GM21447 (cell line): ENCODE measurements around the gene DRG1.
"Not testable (repeated sequence)": the region's sequence is repeated elsewhere in the genome, so short reads cannot be mapped to it uniquely, and the experiment has no call there.

Experiments used
- ATAC-seq: cut with Tn5 transposase; IDR thresholded peaks from one replicate; pipeline ENCODE4 v1.9.1; 2021; ENCODE audit not compliant: unreplicated experiment

Gene DRG1

DNA sequence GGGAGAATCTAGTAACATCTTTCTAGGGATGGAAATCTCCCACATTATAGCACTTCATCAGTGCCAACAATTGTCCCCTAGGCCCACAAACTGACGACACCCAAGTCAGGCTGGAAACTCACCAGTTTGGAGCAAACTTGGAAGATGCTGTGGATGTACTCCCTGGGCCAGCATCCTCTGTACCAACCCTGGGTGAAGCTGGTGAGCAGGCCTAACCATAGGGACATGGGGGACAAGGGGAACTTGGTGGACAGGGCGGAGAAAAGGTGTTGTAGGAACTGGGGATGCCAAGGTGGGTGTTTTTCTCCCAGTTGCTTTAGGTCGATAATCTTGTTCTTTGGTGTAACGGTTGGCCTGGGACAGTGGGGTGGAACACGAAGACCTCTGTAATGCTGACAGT, 42.2 kb downstream of the DRG1 start:
- ATAC-seq: no peak

DNA sequence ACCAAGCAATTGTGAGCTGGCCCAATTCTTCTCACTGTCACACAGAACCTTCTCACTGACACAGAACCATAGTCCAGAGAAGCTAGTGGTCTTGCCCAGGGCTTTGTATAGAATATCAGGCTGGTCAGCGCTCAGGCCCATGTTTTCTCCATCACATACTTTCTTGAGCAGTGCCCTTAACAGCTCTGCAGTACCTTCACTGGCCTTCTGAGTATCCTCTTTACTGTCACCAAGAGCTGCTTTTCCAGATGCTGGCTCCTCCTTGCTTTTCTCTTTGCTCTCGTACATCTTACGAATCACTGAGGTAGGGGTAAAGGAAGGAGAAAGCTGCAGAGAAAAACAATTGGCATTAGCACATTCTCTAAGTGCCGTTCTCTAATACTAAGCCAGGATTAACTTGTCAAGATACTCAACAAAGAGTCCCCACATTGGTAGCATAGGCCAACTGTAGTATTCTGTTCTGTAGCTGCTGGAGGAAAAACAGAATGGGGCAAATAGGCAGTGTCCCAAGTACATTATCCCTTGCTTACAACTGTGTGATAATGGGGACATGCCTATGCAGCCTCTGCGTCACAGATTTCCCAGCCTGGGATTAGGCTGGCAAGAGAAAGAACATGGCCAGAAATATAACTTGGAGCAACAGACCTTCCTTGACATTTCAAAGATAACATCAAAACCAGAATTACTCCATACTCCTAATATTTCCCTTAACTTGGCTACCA, 43.5 kb downstream of the DRG1 start:
- ATAC-seq: no peak

DNA sequence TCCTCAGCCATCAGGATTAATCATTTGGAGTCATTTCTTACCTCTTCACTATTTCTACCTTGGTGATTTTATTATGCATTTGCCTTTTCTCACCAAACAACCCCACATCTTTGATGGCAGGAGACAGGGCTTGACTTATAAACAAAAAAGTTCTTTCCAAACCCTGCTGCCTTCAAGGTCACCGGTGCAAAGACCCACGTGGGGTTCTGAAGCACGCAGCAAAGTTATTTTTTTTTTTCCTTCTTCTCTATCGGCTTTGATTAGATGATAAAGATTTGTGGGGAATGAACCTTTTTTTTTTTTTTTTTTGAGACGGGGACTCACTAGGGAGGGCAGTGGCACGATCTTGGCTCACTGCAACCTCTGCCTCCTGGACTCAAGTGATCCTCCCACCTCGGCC, 44.1 kb downstream of the DRG1 start:
- ATAC-seq: no peak

GRCh38 chr22:31445642-31446041, 46.2 kb downstream of the DRG1 start:
- no peak for ATAC-seq

- no peak for ATAC-seq
Measured at GRCh38 chr22:31446208-31446607, 46.8 kb downstream of the DRG1 start.

DNA sequence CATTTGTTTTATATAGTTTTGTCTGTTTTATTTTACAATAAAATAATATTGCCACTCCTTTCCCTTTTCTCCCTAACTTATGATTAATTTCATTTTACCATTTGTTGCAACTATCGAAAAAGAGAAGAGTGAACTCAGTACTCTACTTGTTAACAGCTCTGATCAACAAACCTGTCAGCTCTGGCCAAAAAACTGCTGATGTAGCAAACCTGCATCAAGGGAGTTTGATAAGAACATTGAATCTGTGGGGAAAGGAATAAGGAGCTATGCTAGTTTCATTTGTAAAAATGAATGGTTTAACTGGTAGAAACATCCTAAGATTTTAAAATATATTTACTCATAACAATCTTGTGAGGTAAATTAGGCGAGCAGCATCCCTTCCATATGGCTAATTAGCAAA, 47.4 kb downstream of the DRG1 start:
- ATAC-seq: no peak

DNA sequence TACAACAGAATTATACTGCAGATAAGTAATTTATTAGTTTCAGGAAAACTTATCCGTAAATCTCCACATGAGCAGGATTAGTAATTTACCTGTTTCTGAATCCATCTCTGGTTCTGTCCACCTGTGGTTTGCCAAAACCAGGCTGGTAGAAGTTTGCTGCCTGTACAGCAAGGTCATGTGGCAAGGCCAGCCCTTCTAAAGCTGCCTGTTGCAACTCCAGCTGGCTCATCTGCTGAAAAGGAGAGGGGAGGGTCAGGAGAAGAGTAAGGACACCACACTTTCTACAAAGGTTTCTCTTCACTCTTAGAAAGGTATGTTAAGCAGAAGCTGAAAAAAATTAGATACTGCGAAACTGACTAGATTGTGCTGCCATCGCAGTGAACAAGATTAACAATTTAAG, 47.9 kb downstream of the DRG1 start:
- no peak for ATAC-seq

DNA sequence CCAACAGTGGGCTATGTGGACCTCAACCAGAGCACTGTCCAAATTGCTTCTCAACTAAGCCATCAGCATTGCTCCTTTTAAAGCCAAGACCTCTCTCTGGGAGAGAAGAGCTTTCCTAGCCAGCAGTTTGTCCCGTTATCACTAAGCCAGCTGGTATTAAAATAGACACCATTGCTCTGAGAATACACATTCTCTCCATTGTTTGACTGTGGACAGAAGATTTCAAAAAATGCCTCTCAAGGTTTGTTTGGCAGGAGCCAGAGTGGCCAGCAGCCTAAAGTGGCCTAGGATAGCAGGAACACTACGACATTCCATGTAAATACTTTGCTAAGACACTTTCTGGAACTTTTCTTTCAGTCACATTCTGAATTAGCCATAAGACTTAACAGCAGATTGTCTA, 49.0 kb downstream of the DRG1 start:
- no peak for ATAC-seq

DNA sequence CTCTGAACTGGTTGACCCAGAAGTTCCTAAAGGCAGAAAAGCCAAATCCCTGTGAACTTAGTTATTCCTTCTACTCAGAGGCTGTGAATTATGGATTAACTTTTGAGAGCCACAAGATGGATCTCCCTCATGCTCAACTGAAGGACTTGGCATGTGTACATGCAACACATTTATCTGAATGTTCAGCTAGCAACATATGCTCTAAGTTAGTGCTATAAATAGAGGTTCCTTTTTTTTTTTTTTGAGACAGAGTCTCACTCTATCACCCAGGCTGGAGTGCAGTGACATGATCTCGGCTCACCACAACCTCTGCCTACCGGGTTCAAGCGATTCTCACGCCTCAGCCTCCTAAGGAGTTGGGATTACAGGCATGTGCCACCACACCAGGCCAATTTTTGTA, 50.1 kb downstream of the DRG1 start:
- no peak for ATAC-seq

- no peak for ATAC-seq
Measured at GRCh38 chr22:31451709-31452571, 52.5 kb downstream of the DRG1 start.

DNA sequence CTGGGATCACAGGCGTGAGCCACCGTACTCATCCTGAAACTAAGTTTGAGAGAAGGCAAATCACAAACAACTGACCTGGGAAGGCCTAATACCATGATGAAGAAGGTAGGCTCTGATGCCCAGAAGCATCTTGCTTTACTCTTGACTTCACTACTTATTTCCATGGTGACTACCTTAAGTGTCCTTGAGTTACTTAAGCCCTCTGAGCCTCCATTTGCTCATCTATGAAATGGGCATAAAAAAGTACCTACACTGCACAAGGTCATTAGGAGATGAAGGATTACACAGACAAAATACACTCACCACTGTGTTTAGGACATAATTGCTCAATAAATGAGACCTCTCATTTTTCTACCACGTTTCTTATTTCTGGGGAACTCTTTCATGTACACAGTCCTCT, 62.3 kb downstream of the DRG1 start:
- ATAC-seq: no peak

GRCh38 chr22:31465307-31465706, 65.9 kb downstream of the DRG1 start:
- no peak for ATAC-seq

DNA sequence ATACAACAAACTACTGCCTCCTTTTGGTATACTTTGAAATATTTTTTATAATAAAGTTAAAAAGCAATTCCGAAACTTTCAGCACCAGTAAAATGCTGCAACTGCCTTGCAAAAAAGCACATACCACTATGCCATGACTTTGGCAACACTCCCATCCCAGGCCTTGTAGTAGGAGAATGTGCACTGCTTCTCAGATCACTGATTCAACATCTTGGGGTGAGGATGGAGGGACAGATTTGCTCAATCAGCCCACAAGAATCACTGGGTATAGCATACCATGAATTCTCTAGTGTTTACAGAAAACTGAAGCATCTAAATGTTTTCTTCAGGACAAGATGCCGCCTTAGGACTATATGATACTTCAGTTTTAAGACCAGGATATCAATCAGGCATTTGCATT, 75.3 kb downstream of the DRG1 start:
- no peak for ATAC-seq

GRCh38 chr22:31475800-31476199, 76.4 kb downstream of the DRG1 start:
- ATAC-seq: no peak

GRCh38 chr22:31477329-31477728, 77.9 kb downstream of the DRG1 start:
- ATAC-seq: peak; percentile 85

DNA sequence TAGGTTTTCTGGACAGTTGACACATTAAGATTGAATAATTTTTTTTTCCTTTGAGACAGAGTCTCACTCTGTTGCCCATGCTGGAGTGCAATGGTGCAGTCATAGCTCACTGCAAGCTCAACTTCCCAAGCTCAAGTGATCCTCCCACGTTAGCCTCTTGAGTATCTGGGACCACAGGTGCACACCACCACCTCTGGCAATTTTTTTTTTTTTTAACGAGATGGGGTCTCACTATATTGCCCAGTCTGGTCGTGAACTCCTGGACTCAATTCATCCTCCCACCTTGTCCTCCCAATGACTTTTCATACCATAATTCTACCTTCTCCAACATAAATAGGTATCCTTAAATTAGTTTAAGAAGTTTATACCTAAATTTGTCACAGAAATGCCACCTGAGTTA, 81.7 kb downstream of the DRG1 start:
- ATAC-seq: no peak

DNA sequence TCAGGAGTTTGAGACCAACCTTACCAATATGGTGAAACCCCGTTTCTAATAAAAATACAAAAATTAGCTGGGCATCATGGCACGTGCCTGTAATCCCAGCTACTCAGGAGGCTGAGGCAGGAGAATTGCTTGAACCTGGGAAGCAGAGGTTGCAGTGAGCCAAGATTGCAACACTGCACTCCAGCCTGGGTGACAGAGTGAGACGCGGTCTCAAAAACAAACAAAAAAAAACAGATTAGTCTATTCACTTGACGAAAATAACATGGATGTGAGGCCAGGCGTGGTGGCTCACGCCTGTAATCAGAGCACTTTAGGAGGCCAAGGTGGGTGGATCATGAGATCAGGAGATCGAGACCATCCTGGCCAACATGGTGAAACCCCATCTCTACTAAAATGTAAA, 83.1 kb downstream of the DRG1 start:
- ATAC-seq: not testable (repeated sequence)
